ENCODE data around the gene DPT.

DNA sequence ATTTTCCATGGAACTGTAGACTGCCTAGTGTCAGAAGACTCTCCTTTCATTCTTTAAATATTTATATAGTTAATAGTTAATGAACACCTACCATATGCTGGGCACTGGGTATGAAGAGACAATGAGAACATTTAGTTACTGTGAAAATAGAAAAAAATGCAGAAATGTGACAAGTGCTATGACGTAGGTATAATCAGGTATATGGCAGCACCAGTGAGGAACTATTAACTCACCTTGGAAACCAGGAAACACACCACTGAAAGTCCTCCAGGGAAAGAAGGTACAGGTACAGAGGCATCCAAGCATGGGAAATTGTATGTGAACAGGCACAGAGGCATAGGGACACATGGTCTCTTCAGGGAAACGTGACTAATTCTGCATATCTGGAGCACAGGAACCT, 42.3 kb downstream of the DPT start:
- TF ChIP-seq CTCF (conservative IDR thresholded peaks at IDR 0.05 in 1 of 2, IDR thresholded peaks at IDR 0.05 in 1 of 2; ENCODE audit: extremely low read depth in 1 of 2, insufficient read depth in 1 of 2, low read depth in 1 of 2, low read length in 2 of 2) (no peak), EZH2 (IDR thresholded peaks at IDR 0.05; ENCODE audit: borderline replicate concordance, low read length) (no peak)

Data from mammary epithelial cell (primary cell).